PC-3 (cell line): Measurements from ENCODE around the gene PAFAH2. TPM values are rescaled to one million over a fixed set of nuclear protein-coding genes. Genes with fewer than 3 reads are reported as not detected.

ENCODE experiments used
- ATAC-seq: fragments of 200-7000 bp; cut with Tn5 transposase; 2 replicates; pipeline ENCODE4 v1.9.1; 2020; ENCODE audit warnings: mild to moderate bottlenecking, moderate library complexity
- BruUV-seq: library from RNA; stranded (reverse); fragments of 400-500 nt; replicated peaks from 2 replicates; lab custom pipeline; 2021; lab: Mats Ljungman, UMichigan
- CTCF ChIA-PET: fragments of 300-600 bp; sonication (Branson Sonifier 250); formaldehyde crosslinking; loops from one replicate; lab custom pipeline; 2022; ENCODE audit warnings: antibody characterized with exemption; lab: Charles Lee
- POLR2A ChIA-PET: fragments of 300-600 bp; sonication (Branson Sonifier 250); formaldehyde crosslinking; loops from one replicate; lab custom pipeline; 2022; ENCODE audit warnings: antibody characterized with exemption; ENCODE audit not compliant: unreplicated experiment; lab: Charles Lee
- DNase-seq: peaks from one replicate; pipeline ENCODE4 v3.0.0-alpha.2; 2015
- H2AFZ ChIP-seq: fragments of 300-600 bp; sonication (generic); 2 replicates; pipeline ENCODE4 v1.6.0; 2016; ENCODE audit warnings: antibody characterized with exemption, low read length
- H3F3A ChIP-seq: fragments of 300-600 bp; sonication (generic); one replicate; pipeline ENCODE4 v1.6.0; 2017; ENCODE audit warnings: antibody characterized with exemption, low read length, control low read depth, mild to moderate bottlenecking; ENCODE audit not compliant: unreplicated experiment
- H3K27ac ChIP-seq: fragments of 300-600 bp; sonication (generic); 2 replicates; pipeline ENCODE4 v1.5.1; 2016; ENCODE audit warnings: mild to moderate bottlenecking, low read length
- H3K27me3 ChIP-seq: fragments of 300-600 bp; sonication (generic); 2 replicates; pipeline ENCODE4 v1.6.1; 2016; ENCODE audit warnings: low read length, mixed read lengths
- H3K36me3 ChIP-seq: fragments of 300-600 bp; sonication (generic); 2 replicates; pipeline ENCODE4 v1.6.1; 2016; ENCODE audit warnings: low read depth, mixed run types, low read length, mixed read lengths
- H3K4me1 ChIP-seq: fragments of 300-600 bp; sonication (generic); 2 replicates; pipeline ENCODE4 v1.5.1; 2016; ENCODE audit warnings: low read length; ENCODE audit not compliant: insufficient read depth
- H3K4me2 ChIP-seq: fragments of 300-600 bp; sonication (generic); 2 replicates; pipeline ENCODE4 v1.6.0; 2016; ENCODE audit warnings: low read length
- H3K4me3 ChIP-seq: fragments of 300-600 bp; sonication (generic); 2 replicates; pipeline ENCODE4 v1.5.1; 2016; ENCODE audit warnings: mild to moderate bottlenecking, low read length, mixed read lengths
- H3K79me2 ChIP-seq: fragments of 300-600 bp; sonication (generic); 2 replicates; pipeline ENCODE4 v1.6.1; 2017; ENCODE audit warnings: low read length, mixed read lengths
- H3K9ac ChIP-seq: fragments of 300-600 bp; sonication (generic); 2 replicates; pipeline ENCODE4 v1.6.0; 2016; ENCODE audit warnings: mild to moderate bottlenecking, low read length
- H3K9me2 ChIP-seq: fragments of 300-600 bp; sonication (generic); replicated peaks from 2 replicates; pipeline ENCODE4 v1.6.1; 2016; ENCODE audit warnings: mixed run types, low read length, mixed read lengths
- H3K9me3 ChIP-seq: fragments of 300-600 bp; sonication (generic); 2 replicates; pipeline ENCODE4 v1.6.1; 2016; ENCODE audit warnings: low read length, mixed read lengths
- H4K20me1 ChIP-seq: fragments of 300-600 bp; sonication (generic); 2 replicates; pipeline ENCODE4 v1.6.1; 2016; ENCODE audit warnings: low read length, mixed read lengths
- CTCF ChIP-seq: fragments of 300-600 bp; sonication (generic); conservative IDR thresholded peaks from 2 replicates; pipeline ENCODE4 v1.5.1; 2017; ENCODE audit warnings: antibody characterized with exemption, low read depth, mild to moderate bottlenecking, low read length
- EZH2 ChIP-seq: fragments of 300-600 bp; sonication (generic); IDR thresholded peaks from one replicate; pipeline ENCODE4 v1.6.1; 2017; ENCODE audit warnings: antibody characterized with exemption, mild to moderate bottlenecking, low read length; ENCODE audit not compliant: unreplicated experiment
- EZH2phosphoT487 ChIP-seq: fragments of 300-600 bp; sonication (generic); IDR thresholded peaks from 2 replicates; pipeline ENCODE4 v1.6.1; 2018; ENCODE audit warnings: mild to moderate bottlenecking, antibody characterized with exemption, low read length, borderline replicate concordance
- intact Hi-C: fragments of 100-400 bp; cut with micrococcal nuclease; formaldehyde crosslinking; loops from 2 replicates; pipeline ENCODE4 v1.9.0; 2023
- total RNA-seq: library from RNA; depleted of rRNA; stranded (reverse); fragments of >200 nt; gene quantifications from 2 replicates; pipeline ENCODE4 v1.2.3, GENCODE V29; 2014

The PAFAH2 gene
- total RNA-seq, 1 experiment from 2014 or later: 9.0 TPM

- CTCF ChIA-PET: interaction anchor here (0.5 to 0.8 kb wide), 3 partner anchors 83 to 192 kb away, joined by 3 to 4 read pairs (median 3); no protein-coding TSS in a partner anchor
- H3K9me3 ChIP-seq: no peaks in the 10 kb centered on the region
- H3K9ac ChIP-seq: no peak overlapping the region
- intact Hi-C loops: no loop called here
- H3K4me1 ChIP-seq: no peaks in the 10 kb centered on the region
- no peaks in the 10 kb centered on the region for H3K36me3 ChIP-seq
- no peak overlapping the region for H3K4me2 ChIP-seq
- no peaks in the 10 kb centered on the region for H3F3A ChIP-seq
- TF ChIP-seq EZH2phosphoT487 (no peak), EZH2 (no peak), CTCF (no peak)
- BruUV-seq: no TSS peak
- H3K9me2 ChIP-seq: no peaks in the 10 kb centered on the region
- no peaks in the 10 kb centered on the region for H3K27me3 ChIP-seq
- no peak; the same call in 1 of the 2 replicates for ATAC-seq
- no peak overlapping the region for H3K27ac ChIP-seq
- H3K79me2 ChIP-seq: no peaks in the 10 kb centered on the region
- no peaks in the 10 kb centered on the region for H4K20me1 ChIP-seq
- DNase-seq: no peak
- POLR2A ChIA-PET: no interaction called here
- no peak overlapping the region for H2AFZ ChIP-seq
- no peak overlapping the region for H3K4me3 ChIP-seq
Measured at GRCh38 chr1:26029054-26029863, 31.4 kb upstream of the PAFAH2 start.

GRCh38 chr1:26028490-26028980 lies 30.7 kb upstream of the PAFAH2 start:
- no peak overlapping the region for H3K4me3 ChIP-seq
- TF ChIP-seq CTCF: no peak
- no peak for TF ChIP-seq EZH2
- TF ChIP-seq EZH2phosphoT487: no peak
- H2AFZ ChIP-seq: no peak overlapping the region
- ATAC-seq (no peak), DNase-seq (no peak)
- H4K20me1 ChIP-seq: no peaks in the 10 kb centered on the region
- no peaks in the 10 kb centered on the region for H3K9me3 ChIP-seq
- no peaks in the 10 kb centered on the region for H3K36me3 ChIP-seq
- intact Hi-C loops: no loop called here
- no peaks in the 10 kb centered on the region for H3K9me2 ChIP-seq
- H3F3A ChIP-seq: no peaks in the 10 kb centered on the region
- no peaks in the 10 kb centered on the region for H3K4me1 ChIP-seq
- no peak overlapping the region for H3K27ac ChIP-seq
- POLR2A ChIA-PET: no interaction called here
- no peaks in the 10 kb centered on the region for H3K79me2 ChIP-seq
- CTCF ChIA-PET: no interaction called here
- no peaks in the 10 kb centered on the region for H3K27me3 ChIP-seq
- H3K4me2 ChIP-seq: no peak overlapping the region
- no peak overlapping the region for H3K9ac ChIP-seq
- no TSS peak for BruUV-seq
